ENCODE results near the gene JADE3.

The JADE3 gene

DNA sequence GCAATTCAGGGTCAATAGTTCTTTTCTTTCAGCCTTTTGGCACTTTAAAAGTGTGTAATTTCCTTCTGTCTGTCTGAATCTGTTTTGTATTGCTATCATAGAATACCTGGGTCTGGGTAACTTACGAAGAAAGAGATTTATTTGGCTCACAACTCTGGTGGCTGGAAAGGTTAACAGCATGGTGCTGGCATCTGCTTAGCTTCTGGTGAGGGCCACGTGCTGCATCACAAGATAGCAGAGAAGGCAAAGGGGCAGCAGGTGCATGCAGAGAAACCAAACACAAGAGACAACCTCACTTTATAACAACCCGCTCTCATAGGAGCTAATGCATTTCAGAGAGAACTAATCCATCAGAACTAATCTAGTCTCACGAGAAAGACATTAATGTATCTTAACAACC, 184.8 kb downstream of the JADE3 start:
- FAIRE-seq = no peak
- no peak for DNase-seq (ENCODE audit: extremely low spot score, insufficient read length, low read depth)

DNA sequence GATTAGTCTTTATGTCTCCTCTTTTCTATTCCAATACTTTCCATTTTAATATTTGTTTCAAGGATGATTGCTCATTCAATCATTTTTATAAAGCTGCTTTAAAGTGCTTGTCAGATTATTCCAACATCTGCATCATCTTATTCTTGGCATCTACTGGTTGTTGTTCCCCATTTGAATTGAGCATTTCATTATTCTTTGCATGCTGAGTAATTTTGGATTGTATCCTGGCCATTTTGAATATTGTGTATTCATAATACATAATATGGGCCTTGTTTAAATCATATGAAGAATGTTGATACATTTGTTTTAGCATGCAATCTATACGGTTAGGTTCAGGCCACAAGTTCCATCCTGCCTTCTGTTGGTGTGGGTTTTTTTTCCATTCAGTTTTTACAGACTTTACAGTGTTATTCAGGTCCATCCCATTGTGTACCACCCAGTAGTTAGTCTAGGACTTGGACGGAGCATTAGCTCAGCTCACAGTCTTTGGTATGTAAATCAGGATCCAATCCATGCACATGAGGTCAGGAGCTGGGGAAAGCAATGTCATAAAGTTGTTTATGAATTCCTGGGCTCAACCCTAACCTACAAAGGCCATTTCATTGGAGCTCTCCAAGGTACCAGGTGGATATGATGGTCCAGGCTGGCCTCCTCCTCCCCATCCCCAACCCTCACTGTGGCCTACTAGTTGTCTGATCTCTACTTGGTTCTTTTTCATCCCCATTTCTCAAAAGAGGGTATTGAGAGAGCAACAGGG, 186.3 kb downstream of the JADE3 start:
- DNase-seq (ENCODE audit: extremely low spot score, insufficient read length, low read depth) (no peak), FAIRE-seq (no peak)

DNA sequence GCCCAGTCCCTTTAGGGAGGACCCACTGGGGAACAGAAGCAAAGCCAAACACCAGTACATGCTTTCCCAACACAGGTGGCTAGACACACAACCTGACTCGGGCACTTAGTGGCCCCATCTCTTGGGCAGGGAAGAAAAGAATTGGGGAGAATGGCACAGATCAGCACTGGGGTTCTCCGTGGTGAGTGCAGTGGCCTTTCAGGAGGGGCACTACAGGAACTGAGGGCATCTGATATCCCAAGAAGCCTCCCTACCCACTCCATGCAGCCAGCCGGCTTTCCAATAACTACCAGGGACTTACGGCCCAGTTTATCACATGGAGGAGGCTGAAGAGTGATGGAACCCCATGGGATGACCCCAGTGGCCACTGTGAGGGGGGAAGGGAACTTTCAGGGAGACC, 189.0 kb downstream of the JADE3 start:
- no peak for DNase-seq (ENCODE audit: extremely low spot score, insufficient read length, low read depth)
- FAIRE-seq = no peak

All from GM18507 (cell line).